GM23338 (cell line): ENCODE data around the gene DAAM1. TPM values are rescaled to one million over a fixed set of nuclear protein-coding genes. Genes with fewer than 3 reads are reported as not detected.

Source experiments
- ATAC-seq: fragments of 200-7000 bp; cut with Tn5 transposase; 3 replicates; pipeline ENCODE4 v1.9.1; 2020
- DNase-seq: peaks from one replicate; pipeline ENCODE4 v3.0.0-alpha.2; 2015; ENCODE audit warnings: low spot score
- H2AFZ ChIP-seq: fragments of 200-600 bp; sonication (generic); 2 replicates; pipeline ENCODE4 v1.8.0; 2016; ENCODE audit warnings: antibody characterized with exemption, mild to moderate bottlenecking, moderate library complexity
- H3F3A ChIP-seq: fragments of 200-600 bp; sonication (generic); replicated peaks from 2 replicates; pipeline ENCODE4 v1.8.0; 2017; ENCODE audit warnings: antibody characterized with exemption, mixed run types, low read depth
- H3K27ac ChIP-seq: fragments of 200-600 bp; sonication (generic); 2 replicates; pipeline ENCODE4 v1.6.1; 2016; ENCODE audit warnings: low read depth
- H3K27me3 ChIP-seq: fragments of 200-600 bp; sonication (generic); 2 replicates; pipeline ENCODE4 v1.8.0; 2016; ENCODE audit warnings: mild to moderate bottlenecking, mixed run types, moderate library complexity; ENCODE audit not compliant: insufficient read depth
- H3K36me3 ChIP-seq: fragments of 200-600 bp; sonication (generic); 2 replicates; pipeline ENCODE4 v1.8.0; 2016; ENCODE audit warnings: mild to moderate bottlenecking; ENCODE audit not compliant: insufficient read depth
- H3K4me1 ChIP-seq: fragments of 200-600 bp; sonication (generic); 2 replicates; pipeline ENCODE4 v1.8.0; 2016; ENCODE audit warnings: mild to moderate bottlenecking, moderate library complexity; ENCODE audit not compliant: insufficient read depth
- H3K4me2 ChIP-seq: fragments of 200-600 bp; sonication (generic); 2 replicates; pipeline ENCODE4 v1.7.1; 2017; ENCODE audit warnings: mixed run types
- H3K4me3 ChIP-seq: fragments of 200-600 bp; sonication (generic); 2 replicates; pipeline ENCODE4 v1.6.1; 2016; ENCODE audit warnings: mixed run types
- H3K79me2 ChIP-seq: fragments of 200-600 bp; sonication (generic); replicated peaks from 2 replicates; pipeline ENCODE4 v1.8.0; 2017; ENCODE audit warnings: mild to moderate bottlenecking; ENCODE audit not compliant: insufficient read depth
- H3K9me2 ChIP-seq: fragments of 200-600 bp; sonication (generic); 2 replicates; pipeline ENCODE4 v1.8.0; 2017; ENCODE audit not compliant: insufficient read depth
- H4K20me1 ChIP-seq: fragments of 200-600 bp; sonication (generic); replicated peaks from 2 replicates; pipeline ENCODE4 v1.8.0; 2017; ENCODE audit warnings: mild to moderate bottlenecking; ENCODE audit not compliant: insufficient read depth
- H3K27ac Mint-ChIP-seq: 2 replicates; pipeline ENCODE4 v1.8.0; 2020; ENCODE audit warnings: inconsistent platforms, mild to moderate bottlenecking, moderate library complexity, mixed read lengths
- H3K27me3 Mint-ChIP-seq: 3 replicates; pipeline ENCODE4 v1.8.0; 2022; ENCODE audit warnings: low read depth, mild to moderate bottlenecking, moderate library complexity, mixed read lengths, inconsistent platforms; ENCODE audit not compliant: insufficient read depth, poor library complexity
- H3K36me3 Mint-ChIP-seq: 3 replicates; pipeline ENCODE4 v1.8.0; 2021; ENCODE audit warnings: low read depth, mild to moderate bottlenecking, inconsistent platforms, moderate library complexity, mixed read lengths
- H3K4me1 Mint-ChIP-seq: 3 replicates; pipeline ENCODE4 v1.8.0; 2020; ENCODE audit warnings: mild to moderate bottlenecking, inconsistent platforms, mixed read lengths
- H3K4me3 Mint-ChIP-seq: 3 replicates; pipeline ENCODE4 v1.8.0; 2021; ENCODE audit warnings: moderate library complexity, mild to moderate bottlenecking, inconsistent platforms, mixed read lengths
- H3K9me3 Mint-ChIP-seq: 3 replicates; pipeline ENCODE4 v1.8.0; 2020; ENCODE audit warnings: moderate library complexity, mild to moderate bottlenecking, inconsistent platforms, mixed read lengths
- CREB1 ChIP-seq: fragments of 250-450 bp; sonication (Bioruptor Pico); IDR thresholded peaks from 2 replicates; pipeline ENCODE4 v1.5.0; 2020; ENCODE audit warnings: low read depth, mild to moderate bottlenecking, moderate library complexity
- ETS1 ChIP-seq: IDR thresholded peaks from 2 replicates; pipeline ENCODE4 v1.6.1; 2016; ENCODE audit warnings: antibody characterized with exemption
- EZH2 ChIP-seq: fragments of 200-600 bp; sonication (generic); IDR thresholded peaks from one replicate; pipeline ENCODE4 v1.8.0; 2017; ENCODE audit warnings: antibody characterized with exemption, mild to moderate bottlenecking, low read depth; ENCODE audit not compliant: unreplicated experiment
- EZH2phosphoT487 ChIP-seq: fragments of 200-600 bp; sonication (generic); IDR thresholded peaks from one replicate; pipeline ENCODE4 v1.8.1; 2018; ENCODE audit warnings: antibody characterized with exemption; ENCODE audit not compliant: unreplicated experiment
- JUNB ChIP-seq: IDR thresholded peaks from one replicate; pipeline ENCODE4 v1.6.1; 2016; ENCODE audit warnings: antibody characterized with exemption; ENCODE audit not compliant: unreplicated experiment
- NANOG ChIP-seq: IDR thresholded peaks from 2 replicates; pipeline ENCODE4 v1.6.1; 2016; ENCODE audit warnings: antibody characterized with exemption, borderline replicate concordance
- POLR2AphosphoS5 ChIP-seq: IDR thresholded peaks from 2 replicates; pipeline ENCODE4 v1.6.1; 2016; ENCODE audit warnings: antibody characterized with exemption, low read depth
- REST ChIP-seq: IDR thresholded peaks from one replicate; pipeline ENCODE4 v1.6.1; 2018; ENCODE audit warnings: antibody characterized with exemption; ENCODE audit not compliant: unreplicated experiment
- STAT1 ChIP-seq: IDR thresholded peaks from one replicate; pipeline ENCODE4 v1.6.1; 2016; ENCODE audit warnings: antibody characterized with exemption; ENCODE audit not compliant: unreplicated experiment
- ZNF114 ChIP-seq: fragments of 250-450 bp; sonication (Bioruptor Pico); IDR thresholded peaks from 2 replicates; pipeline ENCODE4 v1.5.0; 2020; ENCODE audit warnings: mild to moderate bottlenecking, moderate library complexity
- ZNF331 ChIP-seq: fragments of 250-450 bp; sonication (Bioruptor Pico); IDR thresholded peaks from 2 replicates; pipeline ENCODE4 v1.5.0; 2020; ENCODE audit warnings: low read depth, mild to moderate bottlenecking, moderate library complexity
- polyA plus RNA-seq: library from polyadenylated mRNA; unstranded; fragments of >200 nt; fragmentation: Nextera tagmentation; extraction: Ambion mirVana; gene quantifications from 2 replicates; pipeline ENCODE4 v1.2.1, GENCODE V29; 2016
- total RNA-seq: library from RNA; depleted of rRNA; stranded (reverse); fragments of >200 nt; shearing (Covaris generic); gene quantifications from 2 replicates; pipeline ENCODE4 v1.2.3, GENCODE V29; 2014
- TF ChIP-seq, protein P1 (sequence below): fragments of 250-450 bp; sonication (Bioruptor Pico); IDR thresholded peaks from 2 replicates; pipeline ENCODE4 v1.5.0; 2020; ENCODE audit warnings: mild to moderate bottlenecking, moderate library complexity
- TF ChIP-seq, protein P2 (sequence below), 2 experiments: fragments of 200-600 bp in 1 of 2; sonication (generic) in 1 of 2; conservative IDR thresholded peaks; 2 replicates each; pipeline versions ENCODE4 v1.5.1 to v1.6.1; 2016 to 2017; ENCODE audit warnings: antibody characterized with exemption in 2 of 2, low read depth in 2 of 2, mild to moderate bottlenecking in 2 of 2, moderate library complexity in 1 of 2

DAAM1 gene
- total and polyA plus RNA-seq, 2 experiments from 2014 or later = 36.3 to 42.1 TPM

DNA sequence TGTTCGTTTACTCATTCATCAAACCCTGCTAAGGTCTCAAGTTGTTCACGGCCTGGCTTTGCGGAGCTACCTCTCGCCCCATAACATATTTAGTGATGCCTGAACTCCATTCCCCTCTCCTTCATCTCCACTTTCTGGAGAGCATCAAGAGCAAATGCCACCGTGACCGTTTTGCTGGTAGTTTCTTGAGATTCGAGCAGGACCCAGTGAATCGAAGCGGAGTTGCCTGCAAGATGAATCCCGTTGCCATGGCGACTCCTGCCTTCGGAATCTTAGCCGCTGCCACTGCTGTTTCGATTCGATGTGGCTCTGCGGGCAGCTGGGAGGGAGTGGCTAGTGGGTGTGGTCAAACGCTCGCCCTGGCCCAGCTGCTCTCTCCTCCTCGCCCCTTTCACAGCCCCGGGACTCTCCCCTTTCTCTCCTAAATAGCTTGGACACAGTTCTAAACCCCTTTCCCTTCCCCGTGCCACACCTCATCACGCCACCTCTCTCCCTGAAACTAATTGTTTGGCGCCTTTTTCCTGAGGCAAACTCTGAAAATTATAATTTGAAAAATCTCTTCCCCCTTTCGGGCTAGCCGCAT lies 1.4 kb downstream of the DAAM1 start:
- H3K79me2 ChIP-seq = peaks cover 43% of the 10 kb centered on the region
- no peak overlapping the region for H3K27ac ChIP-seq
- H3K9me2 ChIP-seq = no peaks in the 10 kb centered on the region
- no peaks in the 10 kb centered on the region for H3K36me3 Mint-ChIP-seq
- peak overlapping the region; percentile 95 for H3K4me3 ChIP-seq
- H3K4me1 ChIP-seq = peaks cover 12% of the 10 kb centered on the region
- no peak overlapping the region for H3K27ac Mint-ChIP-seq
- peaks cover 6% of the 10 kb centered on the region for H3K27me3 Mint-ChIP-seq
- H2AFZ ChIP-seq = peak overlapping the region; percentile 53
- H3K4me2 ChIP-seq = peak overlapping the region; percentile 86
- TF ChIP-seq, protein P1, sequence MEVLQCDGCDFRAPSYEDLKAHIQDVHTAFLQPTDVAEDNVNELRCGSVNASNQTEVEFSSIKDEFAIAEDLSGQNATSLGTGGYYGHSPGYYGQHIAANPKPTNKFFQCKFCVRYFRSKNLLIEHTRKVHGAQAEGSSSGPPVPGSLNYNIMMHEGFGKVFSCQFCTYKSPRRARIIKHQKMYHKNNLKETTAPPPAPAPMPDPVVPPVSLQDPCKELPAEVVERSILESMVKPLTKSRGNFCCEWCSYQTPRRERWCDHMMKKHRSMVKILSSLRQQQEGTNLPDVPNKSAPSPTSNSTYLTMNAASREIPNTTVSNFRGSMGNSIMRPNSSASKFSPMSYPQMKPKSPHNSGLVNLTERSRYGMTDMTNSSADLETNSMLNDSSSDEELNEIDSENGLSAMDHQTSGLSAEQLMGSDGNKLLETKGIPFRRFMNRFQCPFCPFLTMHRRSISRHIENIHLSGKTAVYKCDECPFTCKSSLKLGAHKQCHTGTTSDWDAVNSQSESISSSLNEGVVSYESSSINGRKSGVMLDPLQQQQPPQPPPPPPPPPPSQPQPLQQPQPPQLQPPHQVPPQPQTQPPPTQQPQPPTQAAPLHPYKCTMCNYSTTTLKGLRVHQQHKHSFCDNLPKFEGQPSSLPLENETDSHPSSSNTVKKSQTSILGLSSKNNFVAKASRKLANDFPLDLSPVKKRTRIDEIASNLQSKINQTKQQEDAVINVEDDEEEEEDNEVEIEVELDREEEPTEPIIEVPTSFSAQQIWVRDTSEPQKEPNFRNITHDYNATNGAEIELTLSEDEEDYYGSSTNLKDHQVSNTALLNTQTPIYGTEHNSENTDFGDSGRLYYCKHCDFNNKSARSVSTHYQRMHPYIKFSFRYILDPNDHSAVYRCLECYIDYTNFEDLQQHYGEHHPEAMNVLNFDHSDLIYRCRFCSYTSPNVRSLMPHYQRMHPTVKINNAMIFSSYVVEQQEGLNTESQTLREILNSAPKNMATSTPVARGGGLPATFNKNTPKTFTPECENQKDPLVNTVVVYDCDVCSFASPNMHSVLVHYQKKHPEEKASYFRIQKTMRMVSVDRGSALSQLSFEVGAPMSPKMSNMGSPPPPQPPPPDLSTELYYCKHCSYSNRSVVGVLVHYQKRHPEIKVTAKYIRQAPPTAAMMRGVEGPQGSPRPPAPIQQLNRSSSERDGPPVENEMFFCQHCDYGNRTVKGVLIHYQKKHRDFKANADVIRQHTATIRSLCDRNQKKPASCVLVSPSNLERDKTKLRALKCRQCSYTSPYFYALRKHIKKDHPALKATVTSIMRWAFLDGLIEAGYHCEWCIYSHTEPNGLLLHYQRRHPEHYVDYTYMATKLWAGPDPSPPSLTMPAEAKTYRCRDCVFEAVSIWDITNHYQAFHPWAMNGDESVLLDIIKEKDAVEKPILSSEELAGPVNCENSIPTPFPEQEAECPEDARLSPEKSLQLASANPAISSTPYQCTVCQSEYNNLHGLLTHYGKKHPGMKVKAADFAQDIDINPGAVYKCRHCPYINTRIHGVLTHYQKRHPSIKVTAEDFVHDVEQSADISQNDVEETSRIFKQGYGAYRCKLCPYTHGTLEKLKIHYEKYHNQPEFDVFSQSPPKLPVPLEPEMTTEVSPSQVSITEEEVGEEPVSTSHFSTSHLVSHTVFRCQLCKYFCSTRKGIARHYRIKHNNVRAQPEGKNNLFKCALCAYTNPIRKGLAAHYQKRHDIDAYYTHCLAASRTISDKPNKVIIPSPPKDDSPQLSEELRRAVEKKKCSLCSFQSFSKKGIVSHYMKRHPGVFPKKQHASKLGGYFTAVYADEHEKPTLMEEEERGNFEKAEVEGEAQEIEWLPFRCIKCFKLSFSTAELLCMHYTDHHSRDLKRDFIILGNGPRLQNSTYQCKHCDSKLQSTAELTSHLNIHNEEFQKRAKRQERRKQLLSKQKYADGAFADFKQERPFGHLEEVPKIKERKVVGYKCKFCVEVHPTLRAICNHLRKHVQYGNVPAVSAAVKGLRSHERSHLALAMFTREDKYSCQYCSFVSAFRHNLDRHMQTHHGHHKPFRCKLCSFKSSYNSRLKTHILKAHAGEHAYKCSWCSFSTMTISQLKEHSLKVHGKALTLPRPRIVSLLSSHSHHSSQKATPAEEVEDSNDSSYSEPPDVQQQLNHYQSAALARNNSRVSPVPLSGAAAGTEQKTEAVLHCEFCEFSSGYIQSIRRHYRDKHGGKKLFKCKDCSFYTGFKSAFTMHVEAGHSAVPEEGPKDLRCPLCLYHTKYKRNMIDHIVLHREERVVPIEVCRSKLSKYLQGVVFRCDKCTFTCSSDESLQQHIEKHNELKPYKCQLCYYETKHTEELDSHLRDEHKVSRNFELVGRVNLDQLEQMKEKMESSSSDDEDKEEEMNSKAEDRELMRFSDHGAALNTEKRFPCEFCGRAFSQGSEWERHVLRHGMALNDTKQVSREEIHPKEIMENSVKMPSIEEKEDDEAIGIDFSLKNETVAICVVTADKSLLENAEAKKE (CRISPR knock-in tag) = no peak
- TF ChIP-seq, protein P2, sequence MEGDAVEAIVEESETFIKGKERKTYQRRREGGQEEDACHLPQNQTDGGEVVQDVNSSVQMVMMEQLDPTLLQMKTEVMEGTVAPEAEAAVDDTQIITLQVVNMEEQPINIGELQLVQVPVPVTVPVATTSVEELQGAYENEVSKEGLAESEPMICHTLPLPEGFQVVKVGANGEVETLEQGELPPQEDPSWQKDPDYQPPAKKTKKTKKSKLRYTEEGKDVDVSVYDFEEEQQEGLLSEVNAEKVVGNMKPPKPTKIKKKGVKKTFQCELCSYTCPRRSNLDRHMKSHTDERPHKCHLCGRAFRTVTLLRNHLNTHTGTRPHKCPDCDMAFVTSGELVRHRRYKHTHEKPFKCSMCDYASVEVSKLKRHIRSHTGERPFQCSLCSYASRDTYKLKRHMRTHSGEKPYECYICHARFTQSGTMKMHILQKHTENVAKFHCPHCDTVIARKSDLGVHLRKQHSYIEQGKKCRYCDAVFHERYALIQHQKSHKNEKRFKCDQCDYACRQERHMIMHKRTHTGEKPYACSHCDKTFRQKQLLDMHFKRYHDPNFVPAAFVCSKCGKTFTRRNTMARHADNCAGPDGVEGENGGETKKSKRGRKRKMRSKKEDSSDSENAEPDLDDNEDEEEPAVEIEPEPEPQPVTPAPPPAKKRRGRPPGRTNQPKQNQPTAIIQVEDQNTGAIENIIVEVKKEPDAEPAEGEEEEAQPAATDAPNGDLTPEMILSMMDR (conservative IDR thresholded peaks at IDR 0.05; ENCODE audit: low read depth in 2 of 2) = no peak
- TF ChIP-seq ETS1 (no peak), REST (no peak), STAT1 (no peak), ZNF114 (CRISPR knock-in tag) (no peak), POLR2AphosphoS5 (no peak), NANOG (no peak), JUNB (no peak), CREB1 (CRISPR knock-in tag) (no peak), EZH2 (no peak), EZH2phosphoT487 (no peak), ZNF331 (CRISPR knock-in tag) (no peak)
- H3K36me3 ChIP-seq = no peaks in the 10 kb centered on the region
- H3F3A ChIP-seq = no peaks in the 10 kb centered on the region
- no peaks in the 10 kb centered on the region for H4K20me1 ChIP-seq
- H3K4me3 Mint-ChIP-seq = peak overlapping the region; percentile 91
- ATAC-seq = peak; percentile 63
- H3K9me3 Mint-ChIP-seq = no peaks in the 10 kb centered on the region; the same call in 2 of the 3 replicates
- DNase-seq = peak; percentile 98
- H3K27me3 ChIP-seq = peaks cover 24% of the 10 kb centered on the region
- H3K4me1 Mint-ChIP-seq = peaks cover 15% of the 10 kb centered on the region
